Keratinocyte (primary cell): ENCODE measurements around the gene PRKAB1. TPM values are rescaled to one million over a fixed set of nuclear protein-coding genes. Genes with fewer than 3 reads are reported as not detected.

Source experiments
- DNase-seq: peaks from one replicate; pipeline ENCODE4 v3.0.0-alpha.2; 2011; ENCODE audit warnings: low read depth, missing footprints, low spot score
- FAIRE-seq: peaks from 2 replicates; lab custom pipeline; 2011; peaks lifted over from hg19 to GRCh38; lab: Jason Lieb, UNC
- H2AFZ ChIP-seq: 2 replicates; pipeline ENCODE4 v1.6.0; 2012; ENCODE audit warnings: low read length, control low read depth, inconsistent platforms; ENCODE audit not compliant: control insufficient read depth
- H3K27ac ChIP-seq: 2 replicates; pipeline ENCODE4 v1.5.1; 2011; ENCODE audit warnings: low read length; ENCODE audit not compliant: control insufficient read depth, insufficient read depth
- H3K27me3 ChIP-seq: 3 replicates; pipeline ENCODE4 v1.6.0; 2011; ENCODE audit warnings: low read length; ENCODE audit not compliant: control insufficient read depth, insufficient read depth; ENCODE audit errors: extremely low read depth
- H3K36me3 ChIP-seq, 2 experiments: 2 replicates in 1 of 2; 3 replicates in 1 of 2; pipeline ENCODE4 v1.5.1; 2011; ENCODE audit warnings: low read length in 2 of 2, mild to moderate bottlenecking in 1 of 2; ENCODE audit not compliant: control insufficient read depth in 2 of 2, insufficient read depth in 2 of 2; ENCODE audit errors: extremely low read depth in 1 of 2
- H3K4me1 ChIP-seq: 3 replicates; pipeline ENCODE4 v1.5.1; 2011; ENCODE audit warnings: low read length; ENCODE audit not compliant: control insufficient read depth, insufficient read depth; ENCODE audit errors: extremely low read depth
- H3K4me2 ChIP-seq: 3 replicates; pipeline ENCODE4 v1.6.0; 2011; ENCODE audit warnings: low read depth, low read length; ENCODE audit not compliant: control insufficient read depth, insufficient read depth; ENCODE audit errors: extremely low read depth
- H3K4me3 ChIP-seq, 3 experiments: fragments of 200-600 bp in 1 of 3; sonication (generic) in 1 of 3; 2 replicates in 2 of 3; 3 replicates in 1 of 3; pipeline ENCODE4 v1.5.1; 2011 to 2016; ENCODE audit warnings: low read length in 3 of 3, mild to moderate bottlenecking in 3 of 3, control low read depth in 2 of 3, inconsistent platforms in 1 of 3, low read depth in 1 of 3, mixed read lengths in 1 of 3, mixed run types in 1 of 3, moderate library complexity in 1 of 3; ENCODE audit not compliant: control insufficient read depth in 2 of 3, insufficient read depth in 2 of 3; ENCODE audit errors: extremely low read depth in 1 of 3
- H3K79me2 ChIP-seq: 2 replicates; pipeline ENCODE4 v1.6.0; 2012; ENCODE audit warnings: low read length; ENCODE audit not compliant: control insufficient read depth, insufficient read depth
- H3K9ac ChIP-seq: 3 replicates; pipeline ENCODE4 v1.6.0; 2011; ENCODE audit warnings: low read length; ENCODE audit not compliant: control insufficient read depth, insufficient read depth; ENCODE audit errors: extremely low read depth
- H3K9me1 ChIP-seq: 3 replicates; pipeline ENCODE4 v1.6.0; 2011; ENCODE audit warnings: low read length; ENCODE audit not compliant: control insufficient read depth, insufficient read depth; ENCODE audit errors: extremely low read depth
- H3K9me3 ChIP-seq: 2 replicates; pipeline ENCODE4 v1.5.1; 2012; ENCODE audit warnings: low read depth, low read length; ENCODE audit not compliant: control insufficient read depth
- H4K20me1 ChIP-seq: 3 replicates; pipeline ENCODE4 v1.6.0; 2011; ENCODE audit warnings: low read length; ENCODE audit not compliant: control insufficient read depth, insufficient read depth; ENCODE audit errors: extremely low read depth
- EZH2 ChIP-seq: IDR thresholded peaks from one replicate; pipeline ENCODE4 v1.6.1; 2012; ENCODE audit warnings: inconsistent platforms, mild to moderate bottlenecking, low read length, moderate library complexity
- dilution Hi-C: fragments of 300-500 bp; cut with MboI; formaldehyde crosslinking; loops from one replicate; pipeline ENCODE4 v1.7.0; 2020; ENCODE audit warnings: low sequenced_read_pairs; ENCODE audit not compliant: extremely low pct_ligation_motif_present
- polyA plus RNA-seq, 5 experiments: library from polyadenylated mRNA; depleted of rRNA in 3 of 5; stranded (reverse) in 3 of 5; stranded (forward) in 1 of 5; unstranded in 1 of 5; fragments of >200 nt; gene quantifications; 1 replicate in 1 of 5; 2 replicates in 3 of 5; 3 replicates in 1 of 5; pipeline versions ENCODE4 v1.2.1 to v1.2.3, GENCODE V29; 2011 to 2012; ENCODE audit warnings: missing spikeins in 2 of 5, low read depth in 1 of 5, low replicate concordance in 1 of 5
- TF ChIP-seq, protein P1 (sequence below), 3 experiments: IDR thresholded peaks in 1 of 3; conservative IDR thresholded peaks in 1 of 3; optimal IDR thresholded peaks in 1 of 3; 2 replicates in 2 of 3; 3 replicates in 1 of 3; pipeline versions ENCODE3 to v1.5.1; 2011; ENCODE audit warnings: low read length in 3 of 3, mild to moderate bottlenecking in 3 of 3, moderate library complexity in 2 of 3, control low read depth in 1 of 3, inconsistent platforms in 1 of 3; ENCODE audit not compliant: insufficient read depth in 2 of 3; ENCODE audit errors: extremely low read depth in 1 of 3

Gene PRKAB1
- polyA plus RNA-seq, 1 donor (not counting 4 experiments of a cell fraction or from before 2014, with no cell fraction given): 22.0 TPM

GRCh38 chr12:119674560-119674959 is 6.6 kb downstream of the PRKAB1 start:
- Histone ChIP-seq H3K79me2 (peaks cover 16% of the 10 kb centered on the region), H4K20me1 (no peaks in the 10 kb centered on the region), H3K4me3 (no peak overlapping the region), H3K9ac (no peak overlapping the region), H3K9me3 (no peaks in the 10 kb centered on the region), H3K4me2 (no peak overlapping the region), H3K27me3 (no peaks in the 10 kb centered on the region), H3K27ac (no peak overlapping the region), H3K9me1 (no peaks in the 10 kb centered on the region), H2AFZ (no peak overlapping the region), H3K36me3 (peaks cover 36 to 50% of the 10 kb centered on the region in 2 experiments), H3K4me1 (peaks cover 10% of the 10 kb centered on the region)
- FAIRE-seq: no peak
- TF ChIP-seq EZH2: no peak
- DNase-seq: no peak
- dilution Hi-C loops: no loop called here

DNA sequence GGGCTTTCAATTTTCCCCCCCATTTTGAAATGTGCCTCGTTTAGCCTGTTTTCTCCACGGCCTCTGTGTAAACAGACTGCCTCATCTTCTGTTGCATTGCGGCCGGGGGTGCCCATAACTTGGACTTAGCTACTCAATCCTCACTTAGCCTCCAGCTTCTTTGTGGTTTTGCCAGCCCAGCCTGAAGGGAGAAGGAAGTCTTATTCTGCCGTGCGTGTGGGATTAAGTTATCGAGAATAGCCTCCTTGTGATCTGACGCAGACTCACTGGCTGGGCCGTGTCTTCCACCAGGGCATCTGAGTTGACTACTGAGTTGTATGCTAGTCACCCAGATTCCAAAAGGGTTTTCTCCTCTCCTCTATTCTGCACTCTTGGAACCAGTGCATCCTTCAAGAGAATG is 8.1 kb downstream of the PRKAB1 start:
- dilution Hi-C loops: no loop called here
- FAIRE-seq: no peak
- peaks cover 47 to 59% of the 10 kb centered on the region in 2 experiments for H3K36me3 ChIP-seq

More for the DNA sequence above, 8.1 kb downstream of the PRKAB1 start:
- Histone ChIP-seq H3K27ac (no peak overlapping the region), H3K4me2 (no peak overlapping the region), H2AFZ (no peak overlapping the region), H4K20me1 (no peaks in the 10 kb centered on the region), H3K4me3 (no peak overlapping the region), H3K79me2 (peaks cover 6% of the 10 kb centered on the region), H3K9me3 (no peaks in the 10 kb centered on the region), H3K9ac (no peak overlapping the region), H3K4me1 (no peaks in the 10 kb centered on the region), H3K27me3 (no peaks in the 10 kb centered on the region), H3K9me1 (no peaks in the 10 kb centered on the region)
- TF ChIP-seq, protein P1, sequence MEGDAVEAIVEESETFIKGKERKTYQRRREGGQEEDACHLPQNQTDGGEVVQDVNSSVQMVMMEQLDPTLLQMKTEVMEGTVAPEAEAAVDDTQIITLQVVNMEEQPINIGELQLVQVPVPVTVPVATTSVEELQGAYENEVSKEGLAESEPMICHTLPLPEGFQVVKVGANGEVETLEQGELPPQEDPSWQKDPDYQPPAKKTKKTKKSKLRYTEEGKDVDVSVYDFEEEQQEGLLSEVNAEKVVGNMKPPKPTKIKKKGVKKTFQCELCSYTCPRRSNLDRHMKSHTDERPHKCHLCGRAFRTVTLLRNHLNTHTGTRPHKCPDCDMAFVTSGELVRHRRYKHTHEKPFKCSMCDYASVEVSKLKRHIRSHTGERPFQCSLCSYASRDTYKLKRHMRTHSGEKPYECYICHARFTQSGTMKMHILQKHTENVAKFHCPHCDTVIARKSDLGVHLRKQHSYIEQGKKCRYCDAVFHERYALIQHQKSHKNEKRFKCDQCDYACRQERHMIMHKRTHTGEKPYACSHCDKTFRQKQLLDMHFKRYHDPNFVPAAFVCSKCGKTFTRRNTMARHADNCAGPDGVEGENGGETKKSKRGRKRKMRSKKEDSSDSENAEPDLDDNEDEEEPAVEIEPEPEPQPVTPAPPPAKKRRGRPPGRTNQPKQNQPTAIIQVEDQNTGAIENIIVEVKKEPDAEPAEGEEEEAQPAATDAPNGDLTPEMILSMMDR (optimal IDR thresholded peaks at IDR 0.05 in 1 of 3, IDR thresholded peaks at IDR 0.05 in 1 of 3, conservative IDR thresholded peaks at IDR 0.05 in 1 of 3; ENCODE audit: extremely low read depth in 1 of 3, insufficient read depth in 2 of 3, low read length in 3 of 3): no peak
- no peak for TF ChIP-seq EZH2
- no peak for DNase-seq
